ENCODE results near the gene HPSE2. TPM values are rescaled to one million over a fixed set of nuclear protein-coding genes. Genes with fewer than 3 reads are reported as not detected.
"Not testable (repeated sequence)": the region's sequence is repeated elsewhere in the genome, so short reads cannot be mapped to it uniquely, and the experiment has no call there.

HPSE2 gene
- total RNA-seq, 1 experiment from 2014 or later: not detected

GRCh38 chr10:98502535-98502934 lies 733.1 kb downstream of the HPSE2 start:
- DNase-seq (ENCODE audit: low spot score): not testable (repeated sequence)

- DNase-seq (ENCODE audit: low spot score): no peak
Observed at GRCh38 chr10:98492763-98493162, 742.9 kb downstream of the HPSE2 start.

- DNase-seq (ENCODE audit: low spot score): no peak
Observed at GRCh38 chr10:98489561-98490481, 745.8 kb downstream of the HPSE2 start.

GRCh38 chr10:98488669-98489430 lies 746.8 kb downstream of the HPSE2 start:
- DNase-seq (ENCODE audit: low spot score): no peak

DNA sequence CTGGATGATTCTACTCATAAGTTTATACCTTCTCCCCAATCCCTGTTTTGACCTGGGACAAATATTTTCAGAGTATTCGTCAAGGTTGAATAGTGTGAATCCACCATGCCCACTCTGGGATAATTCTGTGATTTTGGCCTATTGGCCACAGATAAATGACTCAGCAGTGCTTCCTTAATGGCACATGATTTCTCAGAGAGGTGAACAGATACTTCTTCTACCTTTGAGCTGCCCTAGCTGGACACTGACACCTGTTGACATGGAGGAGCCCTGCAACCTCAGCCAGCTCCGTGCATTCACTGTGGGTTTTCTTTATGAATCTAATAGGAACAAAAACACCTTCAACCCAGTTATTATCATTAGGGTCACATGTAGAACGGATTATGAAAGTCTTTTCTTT lies 748.0 kb downstream of the HPSE2 start:
- DNase-seq (ENCODE audit: low spot score): no peak

- peak; percentile 54 for DNase-seq (ENCODE audit: low spot score)
Observed at GRCh38 chr10:98486421-98486820, 749.2 kb downstream of the HPSE2 start.

- DNase-seq (ENCODE audit: low spot score): peak; percentile 38
Observed at GRCh38 chr10:98485959-98486358, 749.7 kb downstream of the HPSE2 start.

- DNase-seq (ENCODE audit: low spot score): no peak
Observed at GRCh38 chr10:98483658-98484057, 752.0 kb downstream of the HPSE2 start.

- no peak for DNase-seq (ENCODE audit: low spot score)
Observed at GRCh38 chr10:98482096-98482495, 753.6 kb downstream of the HPSE2 start.

- DNase-seq (ENCODE audit: low spot score): no peak
Observed at GRCh38 chr10:98481404-98481945, 754.2 kb downstream of the HPSE2 start.

DNA sequence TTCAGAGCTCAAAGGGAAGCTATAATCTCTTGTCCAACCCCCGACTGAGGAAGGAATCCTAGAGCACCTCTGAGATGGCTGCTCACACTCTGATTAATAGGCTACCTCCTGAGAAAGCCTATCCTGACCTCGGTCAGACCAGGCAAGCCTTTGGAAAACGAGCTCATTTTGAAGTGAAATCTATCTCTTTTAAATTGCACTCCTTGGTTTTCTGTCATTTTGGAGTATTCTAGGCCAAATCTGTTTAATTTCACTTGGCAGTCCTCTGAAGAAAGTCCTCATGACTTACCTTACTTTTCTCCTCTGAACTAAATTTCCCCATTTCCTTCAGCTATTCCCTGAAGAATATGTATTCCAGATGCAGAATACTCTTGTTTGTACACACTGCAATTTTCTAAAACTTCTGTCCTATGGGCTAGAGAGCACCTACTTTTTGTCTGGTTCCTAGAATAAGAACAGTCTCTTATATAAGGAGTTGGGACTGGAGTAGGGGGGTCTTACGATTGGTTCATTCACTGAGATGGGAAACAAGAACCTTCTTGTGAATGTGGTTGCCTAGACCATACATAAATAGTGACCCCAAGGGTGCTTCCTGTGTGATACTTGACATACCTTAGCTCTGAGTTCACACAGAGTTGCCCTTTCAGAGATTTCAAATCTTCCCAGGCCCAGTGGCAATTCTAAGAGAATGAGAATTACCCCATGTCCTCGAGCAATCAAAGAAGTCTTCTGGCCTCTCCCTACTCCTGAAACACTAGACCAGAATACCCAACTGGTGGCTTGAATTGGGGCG lies 757.0 kb downstream of the HPSE2 start:
- no peak for DNase-seq (ENCODE audit: low spot score)

DNA sequence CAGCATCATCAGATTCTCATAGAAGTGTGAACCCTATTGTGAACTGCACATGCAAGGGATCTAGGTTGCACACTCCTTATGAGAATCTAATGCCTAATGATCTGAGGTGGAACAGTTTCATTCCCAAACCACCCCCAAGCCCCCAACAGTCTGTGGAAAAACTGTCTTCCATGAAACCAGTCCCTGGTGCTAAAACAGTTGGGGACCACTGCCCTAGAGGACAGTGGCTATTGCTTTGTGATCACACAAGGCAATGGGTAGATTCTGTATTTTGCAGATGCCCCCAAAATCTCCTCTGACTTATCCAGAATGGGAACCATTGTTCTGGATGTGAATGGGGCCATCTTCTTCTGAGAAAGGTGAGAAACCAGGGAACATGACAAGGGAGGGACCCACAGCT lies 757.8 kb downstream of the HPSE2 start:
- DNase-seq (ENCODE audit: low spot score): no peak

- no peak for DNase-seq (ENCODE audit: low spot score)
Observed at GRCh38 chr10:98474628-98475027, 761.0 kb downstream of the HPSE2 start.

DNA sequence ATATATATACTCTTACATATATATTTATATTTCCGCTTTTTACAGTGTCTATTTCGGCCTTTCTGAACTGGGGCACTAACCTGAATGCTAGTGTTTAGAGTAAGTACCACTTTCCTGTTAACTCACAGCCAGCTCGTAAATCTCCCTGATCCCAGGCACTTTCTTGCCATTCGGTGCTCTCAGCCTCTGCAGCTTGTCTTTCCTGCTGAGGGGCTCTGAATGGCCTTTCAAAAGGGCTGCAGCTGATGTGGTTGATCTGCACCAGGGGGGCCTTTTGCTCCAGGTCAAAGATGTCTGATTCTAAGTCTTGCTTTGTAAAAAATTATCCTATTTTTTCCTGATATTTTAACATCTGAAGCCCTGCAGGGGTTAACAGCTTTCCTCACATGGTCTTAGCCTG lies 763.5 kb downstream of the HPSE2 start:
- DNase-seq (ENCODE audit: low spot score): no peak

- no peak for DNase-seq (ENCODE audit: low spot score)
Observed at GRCh38 chr10:98470850-98471249, 764.8 kb downstream of the HPSE2 start.

DNA sequence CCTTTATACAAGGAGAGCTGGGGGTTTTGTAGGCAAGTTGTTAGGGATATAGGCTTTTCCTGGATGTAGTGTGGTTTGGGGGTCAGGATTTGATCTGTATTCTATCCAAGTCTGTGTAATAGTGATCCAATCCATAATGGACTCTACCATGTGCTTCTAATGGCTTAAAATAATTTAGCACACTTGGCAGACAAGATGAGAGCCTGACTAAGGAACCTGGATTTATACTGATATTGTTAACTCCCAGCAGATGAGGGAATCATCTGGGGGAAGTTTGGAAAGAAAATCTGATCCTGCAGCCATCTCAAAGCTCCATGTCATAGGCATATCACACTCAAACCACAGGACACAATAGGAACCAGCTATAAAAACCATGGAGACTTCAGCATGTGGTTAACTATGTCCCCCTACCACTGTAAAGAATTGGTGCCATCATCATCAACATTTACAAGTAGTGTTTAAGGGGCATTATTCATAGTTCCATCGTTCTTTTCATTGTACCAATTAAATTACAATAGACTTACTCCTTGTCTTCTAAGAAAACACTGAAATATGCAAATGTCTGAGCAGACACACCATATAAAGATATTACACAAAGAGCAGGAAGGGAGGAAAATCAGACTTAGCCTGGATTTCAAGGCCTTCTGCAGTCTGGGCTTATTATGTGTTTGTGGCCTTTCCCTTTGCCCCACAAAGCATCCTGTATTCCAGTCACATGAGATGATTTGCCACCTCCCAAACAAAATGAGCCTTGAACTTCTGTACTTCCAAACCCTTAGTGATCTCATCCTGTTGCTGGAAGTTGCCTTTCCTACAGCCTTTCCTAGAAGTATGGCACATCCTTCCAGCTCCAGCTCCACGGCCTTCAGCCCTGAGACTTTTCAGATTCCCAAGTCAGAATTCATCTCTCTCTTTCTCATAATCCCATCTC lies 766.4 kb downstream of the HPSE2 start:
- no peak for DNase-seq (ENCODE audit: low spot score)

- DNase-seq (ENCODE audit: low spot score): peak; percentile 89
Observed at GRCh38 chr10:98467506-98468318, 767.9 kb downstream of the HPSE2 start.

- no peak for DNase-seq (ENCODE audit: low spot score)
Observed at GRCh38 chr10:98466861-98467505, 768.7 kb downstream of the HPSE2 start.

DNA sequence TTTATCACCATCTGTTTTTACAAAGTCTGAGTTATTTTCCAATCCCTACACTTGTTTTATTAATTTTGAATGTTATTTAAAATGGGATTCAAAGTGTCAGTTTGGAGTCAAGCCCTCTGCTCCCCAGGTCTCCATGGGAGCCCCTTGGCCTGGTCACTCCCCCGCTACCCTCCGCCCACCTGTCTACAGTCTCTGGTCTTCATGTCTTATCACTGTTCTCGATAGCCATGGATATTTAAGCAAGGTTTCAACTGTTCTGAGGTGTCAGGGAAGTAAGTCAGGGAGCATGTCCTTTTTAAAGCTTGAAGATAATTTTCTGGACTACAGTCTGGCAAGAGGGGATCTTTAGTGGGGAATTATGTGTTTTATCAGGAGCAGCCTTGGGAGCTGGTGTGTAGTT lies 769.8 kb downstream of the HPSE2 start:
- no peak for DNase-seq (ENCODE audit: low spot score)

All from A172 (cell line).